H9 (cell line): ENCODE results near the gene ANAPC4. TPM values are rescaled to one million over a fixed set of nuclear protein-coding genes. Genes with fewer than 3 reads are reported as not detected.

Source experiments
- DNase-seq: peaks from one replicate; pipeline ENCODE4 v3.0.0-alpha.2; 2017
- H2AFZ ChIP-seq: one replicate; pipeline ENCODE4 v1.6.1; 2013; ENCODE audit warnings: mild to moderate bottlenecking, low read length, control low read depth, moderate library complexity
- H2AK5ac ChIP-seq: 2 replicates; pipeline ENCODE4 v1.6.1; 2013; ENCODE audit warnings: low read length, control low read depth, mixed read lengths; ENCODE audit not compliant: insufficient read length
- H2BK120ac ChIP-seq: one replicate; pipeline ENCODE4 v1.6.1; 2013; ENCODE audit warnings: low read depth, mild to moderate bottlenecking, low read length, control low read depth, inconsistent platforms; ENCODE audit not compliant: poor library complexity, severe bottlenecking
- H2BK12ac ChIP-seq: 2 replicates; pipeline ENCODE4 v1.6.1; 2013; ENCODE audit warnings: low read length, control low read depth, mixed read lengths, low read depth; ENCODE audit not compliant: insufficient read length
- H2BK15ac ChIP-seq: 2 replicates; pipeline ENCODE4 v1.6.1; 2013; ENCODE audit warnings: low read depth, low read length, control low read depth
- H2BK20ac ChIP-seq: one replicate; pipeline ENCODE4 v1.6.1; 2013; ENCODE audit warnings: low read depth, mild to moderate bottlenecking, low read length, control low read depth, inconsistent platforms; ENCODE audit not compliant: poor library complexity, severe bottlenecking
- H2BK5ac ChIP-seq: 2 replicates; pipeline ENCODE4 v1.6.1; 2013; ENCODE audit warnings: low read length, control low read depth, mixed read lengths; ENCODE audit not compliant: insufficient read length
- H3K14ac ChIP-seq: 2 replicates; pipeline ENCODE4 v1.6.1; 2013; ENCODE audit warnings: low read length, control low read depth; ENCODE audit not compliant: insufficient read depth
- H3K18ac ChIP-seq: 2 replicates; pipeline ENCODE4 v1.6.1; 2013; ENCODE audit warnings: low read depth, mild to moderate bottlenecking, mixed read lengths, low read length, control low read depth; ENCODE audit not compliant: insufficient read length
- H3K23ac ChIP-seq: 2 replicates; pipeline ENCODE4 v1.6.1; 2013; ENCODE audit warnings: low read length, control low read depth, mixed read lengths, low read depth; ENCODE audit not compliant: insufficient read length
- H3K23me2 ChIP-seq: 2 replicates; pipeline ENCODE4 v1.6.1; 2013; ENCODE audit warnings: low read depth, mild to moderate bottlenecking, mixed read lengths, low read length, control low read depth; ENCODE audit not compliant: insufficient read length, poor library complexity, severe bottlenecking
- H3K27ac ChIP-seq: 2 replicates; pipeline ENCODE4 v1.5.1; 2013; ENCODE audit warnings: low read length, control low read depth, mixed read lengths, low read depth; ENCODE audit not compliant: insufficient read length
- H3K27me3 ChIP-seq: 2 replicates; pipeline ENCODE4 v1.6.1; 2013; ENCODE audit warnings: low read length, control low read depth, inconsistent platforms; ENCODE audit not compliant: insufficient read depth
- H3K4ac ChIP-seq: 2 replicates; pipeline ENCODE4 v1.6.1; 2013; ENCODE audit warnings: low read depth, mild to moderate bottlenecking, control low read depth, inconsistent platforms, low read length, moderate library complexity
- H3K4me1 ChIP-seq: 2 replicates; pipeline ENCODE4 v1.6.1; 2013; ENCODE audit warnings: low read length, control low read depth, inconsistent platforms; ENCODE audit not compliant: insufficient read depth
- H3K4me2 ChIP-seq: 2 replicates; pipeline ENCODE4 v1.6.1; 2013; ENCODE audit warnings: low read length, control low read depth, mixed read lengths; ENCODE audit not compliant: insufficient read length, insufficient read depth
- H3K56ac ChIP-seq: 2 replicates; pipeline ENCODE4 v1.6.1; 2013; ENCODE audit warnings: low read depth, mild to moderate bottlenecking, mixed read lengths, low read length, control low read depth; ENCODE audit not compliant: insufficient read length
- H3K79me1 ChIP-seq: 2 replicates; pipeline ENCODE4 v1.6.1; 2013; ENCODE audit warnings: low read depth, mild to moderate bottlenecking, moderate library complexity, low read length, control low read depth, inconsistent platforms; ENCODE audit not compliant: insufficient read depth, poor library complexity, severe bottlenecking
- H3K79me2 ChIP-seq: 2 replicates; pipeline ENCODE4 v1.6.1; 2013; ENCODE audit warnings: low read length, control low read depth, inconsistent platforms; ENCODE audit not compliant: insufficient read depth
- H3K9ac ChIP-seq: 2 replicates; pipeline ENCODE4 v1.6.1; 2013; ENCODE audit warnings: low read length, control low read depth, mixed read lengths; ENCODE audit not compliant: insufficient read length; ENCODE audit errors: extremely low read depth
- H3K9me3 ChIP-seq: one replicate; pipeline ENCODE4 v1.6.1; 2013; ENCODE audit warnings: low read depth, low read length, inconsistent platforms; ENCODE audit not compliant: control insufficient read depth
- H3T11ph ChIP-seq: one replicate; pipeline ENCODE4 v1.6.1; 2013; ENCODE audit warnings: mild to moderate bottlenecking, low read length, control low read depth, inconsistent platforms
- H4K20me1 ChIP-seq: one replicate; pipeline ENCODE4 v1.6.1; 2013; ENCODE audit not compliant: control insufficient read depth, insufficient read length, insufficient read depth
- H4K5ac ChIP-seq: 2 replicates; pipeline ENCODE4 v1.6.1; 2013; ENCODE audit warnings: low read depth, mild to moderate bottlenecking, mixed read lengths, low read length, control low read depth; ENCODE audit not compliant: insufficient read length
- H4K8ac ChIP-seq: replicated peaks from 2 replicates; pipeline ENCODE4 v1.6.1; 2013; ENCODE audit warnings: low read length, control low read depth, mixed read lengths, low read depth; ENCODE audit not compliant: insufficient read length
- H4K91ac ChIP-seq: 2 replicates; pipeline ENCODE4 v1.6.1; 2013; ENCODE audit warnings: low read depth, mild to moderate bottlenecking, moderate library complexity, mixed read lengths, low read length, control low read depth; ENCODE audit not compliant: insufficient read length
- H3K27ac Mint-ChIP-seq, 3 experiments: 2 replicates in 2 of 3; 3 replicates in 1 of 3; pipeline ENCODE4 v1.8.0; 2020 to 2021; ENCODE audit warnings: mixed read lengths in 3 of 3, mild to moderate bottlenecking in 1 of 3, moderate library complexity in 1 of 3
- H3K27me3 Mint-ChIP-seq: 2 replicates; pipeline ENCODE4 v1.8.0; 2021; ENCODE audit warnings: low read depth, mild to moderate bottlenecking, moderate library complexity, mixed read lengths
- H3K36me3 Mint-ChIP-seq, 3 experiments: 2 replicates in 2 of 3; 3 replicates in 1 of 3; pipeline ENCODE4 v1.8.0; 2020 to 2021; ENCODE audit warnings: low read depth in 3 of 3, mixed read lengths in 3 of 3; ENCODE audit not compliant: insufficient read depth in 1 of 3
- H3K4me1 Mint-ChIP-seq, 2 experiments: 2 replicates each; pipeline ENCODE4 v1.8.0; 2020; ENCODE audit warnings: mixed read lengths in 2 of 2
- H3K4me3 Mint-ChIP-seq, 2 experiments: 2 replicates in 1 of 2; 3 replicates in 1 of 2; pipeline ENCODE4 v1.8.0; 2020 to 2021; ENCODE audit warnings: mild to moderate bottlenecking in 2 of 2, mixed read lengths in 2 of 2, moderate library complexity in 1 of 2
- H3K9me3 Mint-ChIP-seq, 2 experiments: 2 replicates in 1 of 2; 3 replicates in 1 of 2; pipeline ENCODE4 v1.8.0; 2020; ENCODE audit warnings: mild to moderate bottlenecking in 2 of 2, mixed read lengths in 2 of 2, moderate library complexity in 1 of 2
- WGBS: extraction: QIAGEN DNeasy Blood & Tissue Kit; methylation state at CpG from one replicate; pipeline ENCODE4 v1.1.7; 2013; ENCODE audit warnings: missing lambda C conversion rate, low lambda C conversion rate, mixed read lengths; ENCODE audit not compliant: insufficient read length; ENCODE audit errors: extremely low coverage; 5-methylcytosine and 5-hydroxymethylcytosine counted together
- total RNA-seq: library from RNA; stranded (reverse); gene quantifications from 2 replicates; pipeline ENCODE4 v1.2.1, GENCODE V29; 2021
- TF ChIP-seq, protein P1 (sequence below): fragments of 200-600 bp; sonication (generic); conservative IDR thresholded peaks from 3 replicates; pipeline ENCODE4 v1.8.0; 2021; ENCODE audit warnings: antibody characterized with exemption, mild to moderate bottlenecking

The ANAPC4 gene
- total RNA-seq, 1 experiment from 2014 or later = 42.5 TPM

DNA sequence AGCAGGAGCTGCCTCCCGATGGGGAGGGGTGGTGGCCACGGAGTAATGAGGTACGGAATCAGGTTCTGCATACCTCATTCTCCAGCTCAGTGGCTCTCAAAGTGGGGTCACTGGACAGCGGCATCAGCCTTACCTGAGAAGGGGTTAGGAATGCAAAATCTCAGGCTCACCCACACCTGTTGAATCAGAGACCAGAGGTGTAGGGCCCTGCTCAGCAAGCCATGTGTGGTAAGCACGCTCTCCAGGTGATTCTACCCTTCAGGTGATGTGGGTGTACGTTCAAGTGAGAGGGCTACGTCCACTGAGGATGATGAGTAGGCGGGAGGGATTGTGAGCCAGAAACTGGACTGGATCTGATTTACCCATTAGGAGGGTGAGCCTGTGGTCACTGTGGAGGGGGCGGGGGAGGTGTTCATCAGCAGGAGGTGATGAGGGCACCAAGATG, 65.8 kb downstream of the ANAPC4 start:
- Histone ChIP-seq H2BK12ac (no peak overlapping the region), H4K5ac (no peak overlapping the region), H2BK120ac (no peak overlapping the region), H3K9me3 (no peaks in the 10 kb centered on the region), H2AFZ (no peak overlapping the region), H2BK20ac (no peak overlapping the region), H3K18ac (no peak overlapping the region), H3K27me3 (no peaks in the 10 kb centered on the region), H3K9ac (no peak overlapping the region), H3K79me1 (no peaks in the 10 kb centered on the region), H3K23me2 (no peaks in the 10 kb centered on the region), H3K4me2 (no peak overlapping the region), H2AK5ac (no peak overlapping the region), H3K4ac (no peak overlapping the region), H2BK5ac (no peak overlapping the region), H2BK15ac (no peak overlapping the region), H3T11ph (no peak overlapping the region), H3K14ac (no peak overlapping the region), H4K8ac (no peak overlapping the region), H3K23ac (no peak overlapping the region), H4K20me1 (no peaks in the 10 kb centered on the region), H3K27ac (no peak overlapping the region), H3K56ac (no peak overlapping the region), H3K79me2 (no peaks in the 10 kb centered on the region), H3K4me1 (no peaks in the 10 kb centered on the region; the same call in 1 of the 2 replicates), H4K91ac (no peak overlapping the region)
- Mint-ChIP-seq H3K9me3 (no peaks in the 10 kb centered on the region; a peak in 1 of 5 replicates), H3K4me3 (no peak overlapping the region), H3K27me3 (0 out of 2 replicates have a peak, but pooled peaks cover 2% of the 10 kb centered on the region), H3K36me3 (no peaks in the 10 kb centered on the region; a peak in 1 of 7 replicates), H3K27ac (no peak overlapping the region), H3K4me1 (peaks cover 21 to 33% of the 10 kb centered on the region in 2 experiments)
- WGBS = no CpG with 5 or more reads among the region's 9 CpGs
- no peak for DNase-seq
- TF ChIP-seq, protein P1, sequence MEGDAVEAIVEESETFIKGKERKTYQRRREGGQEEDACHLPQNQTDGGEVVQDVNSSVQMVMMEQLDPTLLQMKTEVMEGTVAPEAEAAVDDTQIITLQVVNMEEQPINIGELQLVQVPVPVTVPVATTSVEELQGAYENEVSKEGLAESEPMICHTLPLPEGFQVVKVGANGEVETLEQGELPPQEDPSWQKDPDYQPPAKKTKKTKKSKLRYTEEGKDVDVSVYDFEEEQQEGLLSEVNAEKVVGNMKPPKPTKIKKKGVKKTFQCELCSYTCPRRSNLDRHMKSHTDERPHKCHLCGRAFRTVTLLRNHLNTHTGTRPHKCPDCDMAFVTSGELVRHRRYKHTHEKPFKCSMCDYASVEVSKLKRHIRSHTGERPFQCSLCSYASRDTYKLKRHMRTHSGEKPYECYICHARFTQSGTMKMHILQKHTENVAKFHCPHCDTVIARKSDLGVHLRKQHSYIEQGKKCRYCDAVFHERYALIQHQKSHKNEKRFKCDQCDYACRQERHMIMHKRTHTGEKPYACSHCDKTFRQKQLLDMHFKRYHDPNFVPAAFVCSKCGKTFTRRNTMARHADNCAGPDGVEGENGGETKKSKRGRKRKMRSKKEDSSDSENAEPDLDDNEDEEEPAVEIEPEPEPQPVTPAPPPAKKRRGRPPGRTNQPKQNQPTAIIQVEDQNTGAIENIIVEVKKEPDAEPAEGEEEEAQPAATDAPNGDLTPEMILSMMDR = no peak
